ENCODE data around the gene FYB2.

Gene FYB2

DNA sequence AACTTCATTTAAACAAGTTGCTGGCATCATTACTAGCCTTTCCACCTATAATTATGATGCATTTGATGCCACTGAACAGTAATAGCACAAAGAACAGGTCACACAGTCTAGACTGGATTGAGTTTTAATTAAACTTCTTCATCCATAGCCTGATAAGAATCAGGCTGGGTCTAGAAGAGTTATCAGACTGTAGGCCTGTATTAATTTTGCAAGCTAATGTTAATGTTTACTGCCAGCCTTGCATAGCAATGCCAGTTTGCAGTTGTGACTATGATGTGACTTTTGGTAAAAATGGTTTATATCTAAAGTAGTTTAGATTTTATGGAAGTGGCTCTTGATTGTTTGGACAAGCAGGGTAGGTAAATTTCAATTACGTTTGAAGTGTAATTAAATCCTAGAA lies 106.1 kb downstream of the FYB2 start:
- no peak for DNase-seq (ENCODE audit: low read depth)

- DNase-seq (ENCODE audit: low read depth) = no peak
These were observed 107.1 kb downstream of the FYB2 start for GRCh38 chr1:56712150-56712549.

DNA sequence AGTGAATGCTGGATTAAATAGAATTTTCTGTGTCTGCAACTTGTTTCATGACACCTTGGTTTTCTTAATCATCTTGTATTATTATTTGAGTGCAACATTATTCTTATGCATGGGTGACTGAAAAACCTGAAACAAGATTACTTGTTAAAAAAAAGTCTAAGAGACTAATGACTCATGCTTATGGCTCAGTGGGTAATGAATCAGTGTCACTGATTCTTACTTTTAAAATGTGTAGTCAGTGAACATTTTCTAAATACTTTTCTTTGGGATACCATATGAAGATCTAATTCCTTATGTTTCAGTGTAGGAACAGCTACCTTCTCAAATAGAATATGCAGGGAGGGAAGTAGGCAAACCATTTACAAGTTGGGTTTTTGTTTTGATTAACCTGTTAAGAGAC lies 108.6 kb downstream of the FYB2 start:
- DNase-seq (ENCODE audit: low read depth) = no peak

DNA sequence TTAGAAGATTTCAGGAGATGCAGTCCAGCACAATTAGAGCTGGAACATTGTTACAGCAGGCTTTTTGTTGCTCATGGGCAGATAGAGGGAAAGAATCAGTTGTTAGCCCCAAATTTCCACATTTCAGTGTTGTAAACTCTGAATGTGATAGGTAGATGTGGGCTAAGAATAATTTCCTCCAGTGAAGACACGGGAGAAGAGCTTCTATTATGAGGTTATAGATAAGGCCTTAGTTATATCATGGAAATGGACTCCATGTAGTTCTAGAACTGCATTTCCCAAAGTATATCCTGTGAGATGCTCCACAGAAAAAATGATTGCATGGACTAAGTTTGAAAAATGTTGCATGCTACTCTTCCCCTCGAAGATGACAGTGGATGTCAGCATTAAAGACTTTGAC lies 109.2 kb downstream of the FYB2 start:
- no peak for DNase-seq (ENCODE audit: low read depth)

- DNase-seq (ENCODE audit: low read depth) = no peak
These were observed 109.8 kb downstream of the FYB2 start for GRCh38 chr1:56709269-56709880.

DNA sequence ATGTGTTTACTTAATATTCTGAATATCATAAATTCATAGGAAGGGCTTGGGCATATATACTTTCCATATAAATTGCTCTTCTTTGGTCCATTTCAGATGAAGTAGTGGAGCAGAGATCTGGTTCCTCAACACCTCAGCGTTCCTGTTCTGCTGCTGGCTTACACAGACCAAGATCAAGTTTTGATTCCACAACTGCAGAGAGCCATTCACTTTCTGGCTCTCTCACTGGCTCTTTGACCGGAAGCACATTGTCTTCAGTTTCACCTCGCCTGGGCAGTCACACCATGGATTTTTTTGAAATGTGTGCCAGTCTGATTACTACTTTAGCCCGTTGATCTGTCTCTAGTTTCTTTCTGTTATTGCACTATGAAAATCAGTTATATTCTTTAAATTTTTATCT lies 111.8 kb downstream of the FYB2 start:
- DNase-seq (ENCODE audit: low read depth) = no peak

GRCh38 chr1:56703747-56704146 lies 115.5 kb downstream of the FYB2 start:
- DNase-seq (ENCODE audit: low read depth) = no peak

- DNase-seq (ENCODE audit: low read depth) = no peak
These were observed 122.5 kb downstream of the FYB2 start for GRCh38 chr1:56696663-56697062.

DNA sequence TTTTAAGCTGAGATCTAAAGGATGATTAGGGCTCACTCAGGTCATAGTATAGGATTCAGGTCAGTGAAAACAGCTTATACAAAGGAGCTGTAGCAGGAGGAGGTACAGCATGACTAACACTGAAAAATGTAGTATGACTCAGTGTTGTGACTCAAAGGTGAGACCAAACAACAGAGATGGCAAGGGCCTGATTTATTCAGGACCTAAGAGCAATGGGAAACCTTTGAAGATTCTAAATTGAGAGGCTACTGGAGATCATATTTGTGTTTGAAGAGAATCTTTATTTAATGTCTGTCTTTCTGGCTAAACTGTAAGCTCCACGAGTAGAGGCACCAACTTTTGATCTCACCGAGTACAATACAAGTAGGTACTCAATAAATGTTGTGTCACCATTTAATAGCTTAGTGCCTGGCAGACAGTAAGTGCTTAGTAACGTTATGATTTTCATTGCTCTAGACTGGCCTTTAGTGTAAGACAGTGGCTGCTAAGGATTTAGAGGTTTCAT lies 130.6 kb downstream of the FYB2 start:
- no peak for DNase-seq (ENCODE audit: low read depth)

DNA sequence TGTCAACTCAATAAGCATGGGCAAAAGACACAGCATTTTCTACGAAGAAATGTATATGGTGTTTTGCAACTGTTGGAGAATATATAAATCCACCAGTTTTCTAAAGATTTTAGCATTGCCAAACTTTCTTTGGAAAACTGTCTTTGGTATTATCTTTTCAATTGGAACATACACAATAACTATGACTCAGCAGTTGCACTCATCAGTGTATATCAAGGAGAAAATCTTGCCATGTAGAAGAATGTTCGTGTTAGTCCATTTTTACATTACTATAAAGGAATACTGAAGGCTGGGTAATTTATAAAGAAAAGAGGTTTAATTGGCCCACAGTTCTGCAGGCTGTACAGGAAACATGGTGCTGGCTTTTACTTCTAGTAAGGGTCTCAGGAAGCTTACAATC lies 133.0 kb downstream of the FYB2 start:
- DNase-seq (ENCODE audit: low read depth) = no peak

- DNase-seq (ENCODE audit: low read depth) = no peak
These were observed 135.6 kb downstream of the FYB2 start for GRCh38 chr1:56683569-56683968.

GRCh38 chr1:56676571-56677035 lies 142.6 kb downstream of the FYB2 start:
- no peak for DNase-seq (ENCODE audit: low read depth)

DNA sequence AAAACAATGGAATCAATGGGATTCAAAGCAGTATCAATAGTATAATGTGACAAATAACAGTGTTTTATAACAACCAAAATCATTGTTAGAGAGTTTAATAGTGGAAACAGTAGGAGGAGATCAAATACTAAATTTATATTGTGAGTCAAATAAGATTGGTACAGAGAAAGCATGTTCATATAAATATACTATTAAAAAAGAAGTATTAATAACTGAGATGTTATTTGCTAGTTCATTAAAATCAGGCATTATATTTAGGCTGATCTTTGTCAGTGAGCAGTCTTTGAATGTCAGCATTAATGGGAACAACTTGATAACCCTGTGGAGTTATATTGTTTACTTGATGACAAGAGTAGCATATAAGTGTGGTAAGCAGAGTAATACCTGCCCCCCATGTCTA lies 143.4 kb downstream of the FYB2 start:
- DNase-seq (ENCODE audit: low read depth) = no peak

DNA sequence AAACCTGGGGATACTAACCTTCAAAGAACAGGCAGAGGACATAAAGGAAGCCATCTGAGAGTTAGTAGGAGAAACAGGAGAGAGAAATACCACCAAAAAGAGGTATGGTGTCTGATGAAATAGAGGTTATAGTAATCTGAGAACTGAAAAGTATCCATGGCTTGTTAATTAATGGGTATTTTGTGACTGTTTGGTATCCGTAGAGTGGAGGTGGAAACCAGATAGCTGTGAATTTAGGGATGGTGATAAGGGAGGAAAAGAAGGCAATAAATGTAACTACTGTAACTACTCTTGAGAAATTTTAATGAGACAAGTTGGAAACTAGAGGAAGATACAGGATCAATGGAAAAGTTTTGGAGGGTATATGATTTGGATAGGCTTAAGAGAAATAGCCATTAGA lies 146.6 kb downstream of the FYB2 start:
- DNase-seq (ENCODE audit: low read depth) = no peak

DNA sequence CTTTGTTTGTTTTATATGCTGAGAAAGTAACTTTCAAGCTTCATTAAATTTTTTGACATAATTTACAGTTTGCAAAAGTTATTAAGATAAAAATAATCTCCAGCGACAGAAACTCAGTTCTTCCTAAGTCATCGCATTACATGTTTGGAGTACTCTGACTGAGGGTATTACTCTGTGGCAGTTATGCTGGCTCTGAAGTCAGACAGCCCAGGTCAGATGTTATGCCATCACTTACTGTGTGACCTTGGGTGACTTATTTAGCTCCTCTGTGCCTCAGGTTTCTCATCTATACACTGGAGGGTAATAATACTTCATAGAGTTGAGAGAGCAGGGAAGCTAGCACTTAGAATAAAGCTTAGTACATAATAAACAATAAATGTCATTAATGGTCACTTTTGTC lies 147.7 kb downstream of the FYB2 start:
- DNase-seq (ENCODE audit: low read depth) = no peak

GRCh38 chr1:56671085-56671484 lies 148.1 kb downstream of the FYB2 start:
- DNase-seq (ENCODE audit: low read depth) = no peak

DNA sequence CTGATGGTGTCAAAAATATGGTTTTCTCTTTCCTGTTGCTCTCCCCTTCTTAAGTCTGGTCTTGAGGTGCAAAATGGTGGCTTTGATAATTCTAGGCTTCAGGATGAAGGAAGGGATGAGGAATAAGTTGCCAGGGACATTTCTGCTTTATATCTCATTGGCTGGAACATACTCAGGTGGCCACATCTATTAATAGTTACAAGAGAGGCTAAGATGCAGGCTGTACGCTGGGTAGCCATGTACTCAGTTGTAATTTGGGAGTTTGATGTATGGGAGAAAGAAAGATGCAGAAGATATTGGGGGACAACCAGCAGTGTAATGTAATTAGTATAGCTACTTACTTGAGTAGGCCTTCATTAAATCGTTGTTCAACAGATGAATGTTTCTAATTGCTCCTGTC lies 148.9 kb downstream of the FYB2 start:
- DNase-seq (ENCODE audit: low read depth) = no peak
